Measurements from ENCODE around the gene PALB2.

PALB2 gene

GRCh38 chr16:23673971-23674614 lies 33.0 kb upstream of the PALB2 start:
- no peak for TF ChIP-seq POLR2AphosphoS5 (IDR thresholded peaks at IDR 0.05; ENCODE audit: low read depth, low read length)
- no peak for TF ChIP-seq FOXP2 (optimal IDR thresholded peaks at IDR 0.05; ENCODE audit: borderline replicate concordance, extremely low read depth, extremely low read length, insufficient read depth)
- no peak for TF ChIP-seq SIN3A (IDR thresholded peaks at IDR 0.05; ENCODE audit: borderline replicate concordance, insufficient read depth, low read length)
- no peak for TF ChIP-seq REST (IDR thresholded peaks at IDR 0.05; ENCODE audit: insufficient read depth in 1 of 2, low read depth in 2 of 2, low read length in 2 of 2)
- no peak for TF ChIP-seq TAF1 (IDR thresholded peaks at IDR 0.05; ENCODE audit: borderline replicate concordance, insufficient read depth, low read length)

- no peak for TF ChIP-seq SIN3A (IDR thresholded peaks at IDR 0.05; ENCODE audit: borderline replicate concordance, insufficient read depth, low read length)
- TF ChIP-seq REST (IDR thresholded peaks at IDR 0.05; ENCODE audit: insufficient read depth in 1 of 2, low read depth in 2 of 2, low read length in 2 of 2), result no peak
- no peak for TF ChIP-seq POLR2AphosphoS5 (IDR thresholded peaks at IDR 0.05; ENCODE audit: low read depth, low read length)
- TF ChIP-seq TAF1 (IDR thresholded peaks at IDR 0.05; ENCODE audit: borderline replicate concordance, insufficient read depth, low read length), result no peak
- no peak for TF ChIP-seq FOXP2 (optimal IDR thresholded peaks at IDR 0.05; ENCODE audit: borderline replicate concordance, extremely low read depth, extremely low read length, insufficient read depth)
These were observed 29.1 kb upstream of the PALB2 start for GRCh38 chr16:23670137-23670776.

GRCh38 chr16:23668873-23669272 lies 27.8 kb upstream of the PALB2 start:
- no peak for TF ChIP-seq REST (IDR thresholded peaks at IDR 0.05; ENCODE audit: insufficient read depth in 1 of 2, low read depth in 2 of 2, low read length in 2 of 2)
- TF ChIP-seq TAF1 (IDR thresholded peaks at IDR 0.05; ENCODE audit: borderline replicate concordance, insufficient read depth, low read length), result no peak
- TF ChIP-seq POLR2AphosphoS5 (IDR thresholded peaks at IDR 0.05; ENCODE audit: low read depth, low read length), result no peak
- TF ChIP-seq FOXP2 (optimal IDR thresholded peaks at IDR 0.05; ENCODE audit: borderline replicate concordance, extremely low read depth, extremely low read length, insufficient read depth), result no peak
- no peak for TF ChIP-seq SIN3A (IDR thresholded peaks at IDR 0.05; ENCODE audit: borderline replicate concordance, insufficient read depth, low read length)

- no peak for TF ChIP-seq TAF1 (IDR thresholded peaks at IDR 0.05; ENCODE audit: borderline replicate concordance, insufficient read depth, low read length)
- TF ChIP-seq POLR2AphosphoS5 (IDR thresholded peaks at IDR 0.05; ENCODE audit: low read depth, low read length), result no peak
- no peak for TF ChIP-seq REST (IDR thresholded peaks at IDR 0.05; ENCODE audit: insufficient read depth in 1 of 2, low read depth in 2 of 2, low read length in 2 of 2)
- TF ChIP-seq SIN3A (IDR thresholded peaks at IDR 0.05; ENCODE audit: borderline replicate concordance, insufficient read depth, low read length), result no peak
- no peak for TF ChIP-seq FOXP2 (optimal IDR thresholded peaks at IDR 0.05; ENCODE audit: borderline replicate concordance, extremely low read depth, extremely low read length, insufficient read depth)
These were observed 27.1 kb upstream of the PALB2 start for GRCh38 chr16:23668225-23668624.

All from PFSK-1 (cell line).